HG03095 (cell line): ENCODE data around the gene RPL35.
A peak's percentile ranks its signal among the peaks of the same experiment; 100 is the strongest.

Source experiments
- ATAC-seq: cut with Tn5 transposase; IDR thresholded peaks from one replicate; pipeline ENCODE4 v1.9.1; 2021; ENCODE audit warnings: moderate library complexity; ENCODE audit not compliant: unreplicated experiment

The RPL35 gene

GRCh38 chr9:124877021-124877782 lies 15.4 kb upstream of the RPL35 start:
- no peak for ATAC-seq

GRCh38 chr9:124875501-124875900 lies 13.7 kb upstream of the RPL35 start:
- no peak for ATAC-seq

GRCh38 chr9:124873664-124874063 lies 11.9 kb upstream of the RPL35 start:
- no peak for ATAC-seq

- no peak for ATAC-seq
Observed at GRCh38 chr9:124871156-124871561, 9.4 kb upstream of the RPL35 start.

GRCh38 chr9:124870723-124871122 lies 9.0 kb upstream of the RPL35 start:
- ATAC-seq = no peak

- peak; percentile 42 for ATAC-seq
Observed at GRCh38 chr9:124869986-124870560, 8.3 kb upstream of the RPL35 start.

- ATAC-seq = no peak
Observed at GRCh38 chr9:124869466-124869985, 7.8 kb upstream of the RPL35 start.

- peak; percentile 50 for ATAC-seq
Observed at GRCh38 chr9:124868511-124869465, 7.0 kb upstream of the RPL35 start.

- no peak for ATAC-seq
Observed at GRCh38 chr9:124863371-124863871, 1.7 kb upstream of the RPL35 start.

- ATAC-seq = no peak
Observed at GRCh38 chr9:124860582-124861341, 995 bp downstream of the RPL35 start.

GRCh38 chr9:124859803-124860581 lies 1.8 kb downstream of the RPL35 start:
- no peak for ATAC-seq

GRCh38 chr9:124858330-124859046 lies 3.3 kb downstream of the RPL35 start:
- ATAC-seq = no peak

GRCh38 chr9:124857533-124858162 lies 4.1 kb downstream of the RPL35 start:
- no peak for ATAC-seq

- no peak for ATAC-seq
Observed at GRCh38 chr9:124855944-124856765, 5.6 kb downstream of the RPL35 start.

GRCh38 chr9:124855566-124855943 lies 6.2 kb downstream of the RPL35 start:
- no peak for ATAC-seq

- no peak for ATAC-seq
Observed at GRCh38 chr9:124854822-124855221, 6.9 kb downstream of the RPL35 start.

GRCh38 chr9:124854161-124854560 lies 7.6 kb downstream of the RPL35 start:
- ATAC-seq = no peak
